ENCODE measurements around the gene PCDHB16.

DNA sequence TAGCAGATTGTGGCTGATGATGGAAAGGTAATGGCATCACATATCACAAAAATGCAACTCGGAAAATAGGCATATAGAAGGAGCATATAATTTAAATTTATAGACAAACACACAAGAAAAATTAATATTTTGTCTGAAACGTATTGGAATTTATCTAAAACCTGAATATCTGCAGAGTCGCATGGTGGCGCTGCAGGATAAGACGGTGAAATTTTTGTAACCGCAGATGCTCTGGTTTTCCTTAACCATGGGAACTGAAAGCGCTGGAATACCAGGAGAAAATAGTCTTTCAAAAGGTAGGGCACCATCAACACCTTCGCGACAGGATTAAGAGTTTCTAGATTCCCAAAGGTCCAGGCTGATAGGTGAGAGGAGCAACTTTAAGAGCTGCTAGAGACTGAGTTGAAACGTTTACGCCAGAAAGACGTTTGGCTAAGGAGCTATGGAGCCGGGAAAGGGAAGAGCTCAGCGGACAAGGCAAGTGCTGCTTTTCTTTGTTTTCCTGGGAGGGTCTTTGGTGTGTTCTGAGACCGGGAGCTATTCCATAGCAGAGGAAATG is 52.0 kb downstream of the PCDHB16 start:
- TF ChIP-seq, protein P1, sequence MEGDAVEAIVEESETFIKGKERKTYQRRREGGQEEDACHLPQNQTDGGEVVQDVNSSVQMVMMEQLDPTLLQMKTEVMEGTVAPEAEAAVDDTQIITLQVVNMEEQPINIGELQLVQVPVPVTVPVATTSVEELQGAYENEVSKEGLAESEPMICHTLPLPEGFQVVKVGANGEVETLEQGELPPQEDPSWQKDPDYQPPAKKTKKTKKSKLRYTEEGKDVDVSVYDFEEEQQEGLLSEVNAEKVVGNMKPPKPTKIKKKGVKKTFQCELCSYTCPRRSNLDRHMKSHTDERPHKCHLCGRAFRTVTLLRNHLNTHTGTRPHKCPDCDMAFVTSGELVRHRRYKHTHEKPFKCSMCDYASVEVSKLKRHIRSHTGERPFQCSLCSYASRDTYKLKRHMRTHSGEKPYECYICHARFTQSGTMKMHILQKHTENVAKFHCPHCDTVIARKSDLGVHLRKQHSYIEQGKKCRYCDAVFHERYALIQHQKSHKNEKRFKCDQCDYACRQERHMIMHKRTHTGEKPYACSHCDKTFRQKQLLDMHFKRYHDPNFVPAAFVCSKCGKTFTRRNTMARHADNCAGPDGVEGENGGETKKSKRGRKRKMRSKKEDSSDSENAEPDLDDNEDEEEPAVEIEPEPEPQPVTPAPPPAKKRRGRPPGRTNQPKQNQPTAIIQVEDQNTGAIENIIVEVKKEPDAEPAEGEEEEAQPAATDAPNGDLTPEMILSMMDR (conservative IDR thresholded peaks at IDR 0.05) = peak; percentile 44
- TF ChIP-seq EZH2 (IDR thresholded peaks at IDR 0.05; ENCODE audit: low read depth) = no peak

Data from PC-9 (cell line).